Lower leg skin (tissue), 3 donors: ENCODE measurements around the gene HS2ST1.

Experiments
- POLR2A ChIP-seq, 2 donors: fragments of 450-650 bp; IDR thresholded peaks; one replicate each; pipeline ENCODE4 v1.6.1; 2016 to 2017; ENCODE audit warnings: antibody characterized with exemption in 2 of 2, mild to moderate bottlenecking in 1 of 2, moderate library complexity in 1 of 2
- TF ChIP-seq, protein P1 (sequence below), 3 donors: fragments of 450-650 bp; IDR thresholded peaks; one replicate each; pipeline ENCODE4 v1.5.1; 2016; ENCODE audit warnings: antibody characterized with exemption in 3 of 3, mild to moderate bottlenecking in 3 of 3, moderate library complexity in 2 of 3

DNA sequence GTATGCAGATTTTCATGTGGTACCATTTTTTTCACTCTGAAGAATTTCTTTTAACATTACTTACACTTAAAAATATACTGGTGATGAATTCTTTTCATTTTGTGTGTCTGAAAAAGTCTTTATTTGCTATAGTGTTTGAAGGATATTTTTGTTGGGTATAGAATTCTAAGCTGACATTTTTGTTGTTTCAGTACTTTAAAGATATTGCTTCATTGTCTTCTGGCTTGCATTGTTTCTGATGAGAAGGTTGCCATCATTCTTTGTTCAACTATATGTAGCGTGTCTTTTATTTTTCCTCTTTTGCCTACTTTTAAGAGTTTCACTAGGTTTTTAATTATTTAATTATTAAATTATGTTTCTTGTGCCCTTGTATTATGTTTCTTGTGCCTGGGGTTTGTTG, 8.0 kb downstream of the HS2ST1 start:
- TF ChIP-seq, protein P1, sequence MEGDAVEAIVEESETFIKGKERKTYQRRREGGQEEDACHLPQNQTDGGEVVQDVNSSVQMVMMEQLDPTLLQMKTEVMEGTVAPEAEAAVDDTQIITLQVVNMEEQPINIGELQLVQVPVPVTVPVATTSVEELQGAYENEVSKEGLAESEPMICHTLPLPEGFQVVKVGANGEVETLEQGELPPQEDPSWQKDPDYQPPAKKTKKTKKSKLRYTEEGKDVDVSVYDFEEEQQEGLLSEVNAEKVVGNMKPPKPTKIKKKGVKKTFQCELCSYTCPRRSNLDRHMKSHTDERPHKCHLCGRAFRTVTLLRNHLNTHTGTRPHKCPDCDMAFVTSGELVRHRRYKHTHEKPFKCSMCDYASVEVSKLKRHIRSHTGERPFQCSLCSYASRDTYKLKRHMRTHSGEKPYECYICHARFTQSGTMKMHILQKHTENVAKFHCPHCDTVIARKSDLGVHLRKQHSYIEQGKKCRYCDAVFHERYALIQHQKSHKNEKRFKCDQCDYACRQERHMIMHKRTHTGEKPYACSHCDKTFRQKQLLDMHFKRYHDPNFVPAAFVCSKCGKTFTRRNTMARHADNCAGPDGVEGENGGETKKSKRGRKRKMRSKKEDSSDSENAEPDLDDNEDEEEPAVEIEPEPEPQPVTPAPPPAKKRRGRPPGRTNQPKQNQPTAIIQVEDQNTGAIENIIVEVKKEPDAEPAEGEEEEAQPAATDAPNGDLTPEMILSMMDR (IDR thresholded peaks at IDR 0.05): no peak
- no peak for TF ChIP-seq POLR2A (IDR thresholded peaks at IDR 0.05)
